HEK293 (cell line): ENCODE measurements around the gene NSG1.

Experiments
- KLF9 ChIP-seq: fragments of 450-650 bp; formaldehyde crosslinking; IDR thresholded peaks from 2 replicates; pipeline ENCODE4 v1.5.1; 2016; ENCODE audit warnings: missing biosample characterization, missing genetic modification characterization, low read depth
- PBX3 ChIP-seq: sonication (generic); formaldehyde crosslinking; IDR thresholded peaks from 2 replicates; pipeline ENCODE4 v1.8.1; 2022; ENCODE audit warnings: mild to moderate bottlenecking, moderate library complexity, missing genetic modification reagents
- PRDM10 ChIP-seq: fragments of 450-650 bp; formaldehyde crosslinking; IDR thresholded peaks from 2 replicates; pipeline ENCODE4 v1.5.1; 2016; ENCODE audit warnings: missing biosample characterization, missing genetic modification characterization
- TCF7L2 ChIP-seq: IDR thresholded peaks from 2 replicates; pipeline ENCODE4 v1.6.1; 2011; ENCODE audit warnings: low read depth, mild to moderate bottlenecking, inconsistent platforms, low read length, moderate library complexity, borderline replicate concordance
- ZBTB20 ChIP-seq: fragments of 450-650 bp; formaldehyde crosslinking; IDR thresholded peaks from 2 replicates; pipeline ENCODE4 v1.5.1; 2016; ENCODE audit warnings: missing biosample characterization, missing genetic modification characterization
- ZNF248 ChIP-seq: fragments of 450-650 bp; formaldehyde crosslinking; IDR thresholded peaks from 2 replicates; pipeline ENCODE4 v1.5.1; 2017; ENCODE audit warnings: missing biosample characterization, missing genetic modification characterization
- ZNF292 ChIP-seq: fragments of 450-650 bp; formaldehyde crosslinking; IDR thresholded peaks from 2 replicates; pipeline ENCODE4 v1.5.1; 2016; ENCODE audit warnings: low read depth, missing biosample characterization, missing genetic modification characterization, borderline replicate concordance
- ZNF354C ChIP-seq: fragments of 450-650 bp; formaldehyde crosslinking; IDR thresholded peaks from 2 replicates; pipeline ENCODE4 v1.5.1; 2016; ENCODE audit warnings: missing biosample characterization, missing genetic modification characterization, low read depth, borderline replicate concordance
- ZNF585B ChIP-seq: fragments of 450-650 bp; formaldehyde crosslinking; IDR thresholded peaks from 2 replicates; pipeline ENCODE4 v1.5.1; 2016; ENCODE audit warnings: missing biosample characterization, missing genetic modification characterization
- ZNF626 ChIP-seq: fragments of 450-650 bp; sonication (Bioruptor Pico); formaldehyde crosslinking; IDR thresholded peaks from 2 replicates; pipeline ENCODE4 v1.5.1; 2018; ENCODE audit warnings: missing biosample characterization, missing genetic modification characterization, inconsistent platforms
- ZNF677 ChIP-seq: fragments of 450-650 bp; IDR thresholded peaks from 2 replicates; pipeline ENCODE4 v1.5.0; 2018; ENCODE audit warnings: missing biosample characterization, mild to moderate bottlenecking, missing genetic modification characterization, moderate library complexity
- ZNF768 ChIP-seq: fragments of 450-650 bp; formaldehyde crosslinking; IDR thresholded peaks from 2 replicates; pipeline ENCODE4 v1.5.1; 2018; ENCODE audit warnings: missing biosample characterization, mild to moderate bottlenecking, missing genetic modification characterization
- TF ChIP-seq, protein P1 (sequence below): fragments of 450-650 bp; formaldehyde crosslinking; IDR thresholded peaks from 2 replicates; pipeline ENCODE4 v1.5.1; 2016; ENCODE audit warnings: missing biosample characterization, missing genetic modification characterization

DNA sequence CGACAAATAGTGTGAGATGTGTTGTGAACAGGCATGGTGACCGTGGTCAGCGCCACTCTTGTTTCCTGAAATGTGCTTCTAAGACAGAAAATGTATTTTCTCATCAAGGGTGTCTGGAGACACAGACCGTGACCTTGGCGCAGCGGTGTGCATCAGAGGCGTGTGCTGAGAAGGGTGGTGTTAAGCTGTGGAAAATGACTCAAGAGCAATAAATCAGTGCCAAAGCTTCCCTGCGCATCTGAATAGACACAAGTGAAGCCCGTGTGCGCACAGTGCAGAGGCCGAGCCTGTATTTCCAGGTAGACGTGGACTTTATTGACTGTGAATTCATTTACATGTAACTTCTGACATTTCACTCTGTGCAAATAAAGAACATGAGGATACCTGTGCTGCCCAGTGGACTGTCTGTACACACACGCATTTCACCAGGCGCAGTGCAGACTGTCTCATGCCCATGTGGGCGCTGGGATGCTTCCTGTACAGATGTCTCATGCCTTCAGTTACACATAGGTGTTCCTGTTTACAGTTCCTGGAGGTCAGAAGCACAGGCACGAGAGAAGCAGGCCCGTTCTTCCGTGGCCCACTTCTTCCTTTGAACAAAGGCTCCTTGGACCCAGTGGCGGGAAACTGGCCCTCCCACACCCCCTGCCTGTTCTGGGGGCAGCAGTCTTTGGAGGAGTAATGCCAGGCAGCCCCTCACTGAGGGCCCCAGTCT is 31.9 kb downstream of the NSG1 start:
- TF ChIP-seq ZNF585B (tag by site-specific recombination) (no peak), PRDM10 (tag by site-specific recombination) (no peak), PBX3 (CRISPR knock-in tag) (no peak), ZNF354C (tag by site-specific recombination) (no peak), TCF7L2 (no peak), ZNF292 (no peak), ZNF768 (tag by site-specific recombination) (no peak), ZNF677 (tag by site-specific recombination) (no peak), ZNF626 (no peak), ZNF248 (no peak), KLF9 (tag by site-specific recombination) (no peak), ZBTB20 (tag by site-specific recombination) (no peak)
- TF ChIP-seq, protein P1, sequence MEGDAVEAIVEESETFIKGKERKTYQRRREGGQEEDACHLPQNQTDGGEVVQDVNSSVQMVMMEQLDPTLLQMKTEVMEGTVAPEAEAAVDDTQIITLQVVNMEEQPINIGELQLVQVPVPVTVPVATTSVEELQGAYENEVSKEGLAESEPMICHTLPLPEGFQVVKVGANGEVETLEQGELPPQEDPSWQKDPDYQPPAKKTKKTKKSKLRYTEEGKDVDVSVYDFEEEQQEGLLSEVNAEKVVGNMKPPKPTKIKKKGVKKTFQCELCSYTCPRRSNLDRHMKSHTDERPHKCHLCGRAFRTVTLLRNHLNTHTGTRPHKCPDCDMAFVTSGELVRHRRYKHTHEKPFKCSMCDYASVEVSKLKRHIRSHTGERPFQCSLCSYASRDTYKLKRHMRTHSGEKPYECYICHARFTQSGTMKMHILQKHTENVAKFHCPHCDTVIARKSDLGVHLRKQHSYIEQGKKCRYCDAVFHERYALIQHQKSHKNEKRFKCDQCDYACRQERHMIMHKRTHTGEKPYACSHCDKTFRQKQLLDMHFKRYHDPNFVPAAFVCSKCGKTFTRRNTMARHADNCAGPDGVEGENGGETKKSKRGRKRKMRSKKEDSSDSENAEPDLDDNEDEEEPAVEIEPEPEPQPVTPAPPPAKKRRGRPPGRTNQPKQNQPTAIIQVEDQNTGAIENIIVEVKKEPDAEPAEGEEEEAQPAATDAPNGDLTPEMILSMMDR (tag by site-specific recombination), result no peak
